DOHH2 (cell line): ENCODE results near the gene ERC2.

Experiments
- EZH2phosphoT487 ChIP-seq: fragments of 200-600 bp; sonication (generic); IDR thresholded peaks from 2 replicates; pipeline ENCODE4 v1.6.1; 2017; ENCODE audit warnings: borderline replicate concordance, mild to moderate bottlenecking, antibody characterized with exemption, low read length, moderate library complexity, mixed read lengths
- TF ChIP-seq, protein P1 (sequence below): fragments of 200-600 bp; sonication (generic); IDR thresholded peaks from one replicate; pipeline ENCODE4 v1.5.1; 2014; ENCODE audit warnings: antibody characterized with exemption, mild to moderate bottlenecking, low read depth, low read length; ENCODE audit not compliant: poor library complexity, severe bottlenecking

DNA sequence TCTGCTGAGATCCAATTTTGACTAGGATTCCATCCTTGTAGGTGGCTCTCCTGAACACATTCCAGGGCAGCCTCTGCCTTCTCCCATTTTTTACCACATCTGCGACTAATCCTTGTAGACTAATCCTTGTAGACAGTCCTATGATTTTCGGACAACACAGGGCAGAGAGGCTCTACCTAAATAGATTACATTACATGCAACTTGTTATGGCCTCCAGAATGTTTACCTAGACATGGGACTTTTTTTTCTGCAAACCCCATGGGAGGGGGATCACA, 741.8 kb downstream of the ERC2 start:
- TF ChIP-seq, protein P1, sequence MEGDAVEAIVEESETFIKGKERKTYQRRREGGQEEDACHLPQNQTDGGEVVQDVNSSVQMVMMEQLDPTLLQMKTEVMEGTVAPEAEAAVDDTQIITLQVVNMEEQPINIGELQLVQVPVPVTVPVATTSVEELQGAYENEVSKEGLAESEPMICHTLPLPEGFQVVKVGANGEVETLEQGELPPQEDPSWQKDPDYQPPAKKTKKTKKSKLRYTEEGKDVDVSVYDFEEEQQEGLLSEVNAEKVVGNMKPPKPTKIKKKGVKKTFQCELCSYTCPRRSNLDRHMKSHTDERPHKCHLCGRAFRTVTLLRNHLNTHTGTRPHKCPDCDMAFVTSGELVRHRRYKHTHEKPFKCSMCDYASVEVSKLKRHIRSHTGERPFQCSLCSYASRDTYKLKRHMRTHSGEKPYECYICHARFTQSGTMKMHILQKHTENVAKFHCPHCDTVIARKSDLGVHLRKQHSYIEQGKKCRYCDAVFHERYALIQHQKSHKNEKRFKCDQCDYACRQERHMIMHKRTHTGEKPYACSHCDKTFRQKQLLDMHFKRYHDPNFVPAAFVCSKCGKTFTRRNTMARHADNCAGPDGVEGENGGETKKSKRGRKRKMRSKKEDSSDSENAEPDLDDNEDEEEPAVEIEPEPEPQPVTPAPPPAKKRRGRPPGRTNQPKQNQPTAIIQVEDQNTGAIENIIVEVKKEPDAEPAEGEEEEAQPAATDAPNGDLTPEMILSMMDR = no peak
- TF ChIP-seq EZH2phosphoT487 = no peak
